ENCODE measurements around the gene KLHL25. TPM values are rescaled to one million over a fixed set of nuclear protein-coding genes. Genes with fewer than 3 reads are reported as not detected.
A peak's percentile ranks its signal among the peaks of the same experiment; 100 is the strongest.

The KLHL25 gene
- total RNA-seq, 1 donor from 2014 or later, result 16.4 TPM

DNA sequence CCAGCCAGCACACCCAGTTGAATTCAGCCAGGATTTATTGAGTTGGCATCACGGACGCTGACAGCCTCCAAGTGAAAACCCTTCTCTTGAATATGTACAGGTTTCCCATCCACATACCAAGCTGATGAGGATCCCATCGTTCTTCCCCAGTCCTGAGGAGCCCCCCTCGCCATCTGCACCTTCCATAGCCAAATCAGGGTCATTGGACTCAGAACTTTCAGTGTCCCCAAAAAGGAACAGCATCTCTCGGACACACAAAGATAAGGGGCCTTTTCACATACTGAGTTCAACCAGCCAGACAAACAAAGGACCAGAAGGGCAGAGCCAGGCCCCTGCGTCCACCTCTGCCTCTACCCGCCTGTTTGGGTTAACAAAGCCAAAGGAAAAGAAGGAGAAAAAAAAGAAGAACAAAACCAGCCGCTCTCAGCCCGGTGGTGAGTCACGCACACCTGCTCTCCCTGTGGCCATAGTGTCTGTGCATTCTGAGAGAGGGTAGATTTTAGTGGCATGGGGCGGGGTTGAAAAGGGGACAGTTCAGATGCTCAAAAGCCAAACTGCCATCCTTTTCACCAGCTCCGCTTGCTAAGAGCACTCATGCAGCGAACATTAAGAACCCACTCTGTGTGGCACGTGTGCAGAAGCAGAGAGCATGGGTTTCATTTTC lies 51.2 kb downstream of the KLHL25 start:
- Mint-ChIP-seq H3K9me3 (ENCODE audit: low read depth) (no peaks in the 10 kb centered on the region), H3K27me3 (no peaks in the 10 kb centered on the region), H3K4me1 (ENCODE audit: low read depth) (no peaks in the 10 kb centered on the region), H3K4me3 (ENCODE audit: low read depth) (no peak overlapping the region), H3K36me3 (ENCODE audit: insufficient read depth) (peaks cover 28% of the 10 kb centered on the region), H3K27ac (peak overlapping the region; percentile 45)
- TF ChIP-seq, protein P1, sequence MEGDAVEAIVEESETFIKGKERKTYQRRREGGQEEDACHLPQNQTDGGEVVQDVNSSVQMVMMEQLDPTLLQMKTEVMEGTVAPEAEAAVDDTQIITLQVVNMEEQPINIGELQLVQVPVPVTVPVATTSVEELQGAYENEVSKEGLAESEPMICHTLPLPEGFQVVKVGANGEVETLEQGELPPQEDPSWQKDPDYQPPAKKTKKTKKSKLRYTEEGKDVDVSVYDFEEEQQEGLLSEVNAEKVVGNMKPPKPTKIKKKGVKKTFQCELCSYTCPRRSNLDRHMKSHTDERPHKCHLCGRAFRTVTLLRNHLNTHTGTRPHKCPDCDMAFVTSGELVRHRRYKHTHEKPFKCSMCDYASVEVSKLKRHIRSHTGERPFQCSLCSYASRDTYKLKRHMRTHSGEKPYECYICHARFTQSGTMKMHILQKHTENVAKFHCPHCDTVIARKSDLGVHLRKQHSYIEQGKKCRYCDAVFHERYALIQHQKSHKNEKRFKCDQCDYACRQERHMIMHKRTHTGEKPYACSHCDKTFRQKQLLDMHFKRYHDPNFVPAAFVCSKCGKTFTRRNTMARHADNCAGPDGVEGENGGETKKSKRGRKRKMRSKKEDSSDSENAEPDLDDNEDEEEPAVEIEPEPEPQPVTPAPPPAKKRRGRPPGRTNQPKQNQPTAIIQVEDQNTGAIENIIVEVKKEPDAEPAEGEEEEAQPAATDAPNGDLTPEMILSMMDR (IDR thresholded peaks at IDR 0.05; ENCODE audit: unreplicated experiment), result no peak
- no peak for DNase-seq (ENCODE audit: low spot score, unreplicated experiment)

DNA sequence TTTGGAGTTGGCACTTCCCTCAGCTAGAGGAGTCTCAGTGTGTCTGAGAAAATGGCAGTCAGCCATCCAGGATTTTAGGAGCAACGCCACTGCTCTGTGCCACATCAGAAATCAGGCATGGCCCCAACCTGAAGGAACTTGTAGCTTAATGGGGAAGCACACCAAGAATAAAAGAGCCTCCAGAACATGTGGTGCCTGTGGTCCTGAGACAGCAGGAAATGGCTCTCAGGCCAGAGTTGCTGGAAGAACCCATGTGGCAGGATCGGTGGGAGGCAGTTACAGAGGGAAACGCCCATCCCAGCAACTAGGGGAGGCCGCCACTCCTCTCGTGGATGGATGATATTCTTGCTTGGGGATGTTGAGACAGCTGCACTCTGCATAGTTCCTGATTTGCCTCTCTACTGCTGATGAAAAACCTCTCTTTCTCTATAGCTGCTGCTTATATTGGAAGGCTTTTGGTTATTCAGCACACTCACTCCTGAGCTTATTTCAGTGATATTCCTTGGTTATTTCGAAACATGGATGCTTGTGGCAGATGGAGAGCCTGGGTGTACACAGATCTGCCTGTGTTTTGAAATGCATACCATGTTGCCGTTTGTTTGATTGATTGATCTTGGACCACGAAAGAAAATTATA lies 52.4 kb downstream of the KLHL25 start:
- Mint-ChIP-seq H3K27me3 (no peaks in the 10 kb centered on the region), H3K27ac (peak overlapping the region; percentile 18), H3K4me3 (ENCODE audit: low read depth) (no peak overlapping the region), H3K4me1 (ENCODE audit: low read depth) (no peaks in the 10 kb centered on the region), H3K9me3 (ENCODE audit: low read depth) (no peaks in the 10 kb centered on the region), H3K36me3 (ENCODE audit: insufficient read depth) (peaks cover 27% of the 10 kb centered on the region)
- no peak for DNase-seq (ENCODE audit: low spot score, unreplicated experiment)
- TF ChIP-seq, protein P1 (IDR thresholded peaks at IDR 0.05; ENCODE audit: unreplicated experiment), result no peak

DNA sequence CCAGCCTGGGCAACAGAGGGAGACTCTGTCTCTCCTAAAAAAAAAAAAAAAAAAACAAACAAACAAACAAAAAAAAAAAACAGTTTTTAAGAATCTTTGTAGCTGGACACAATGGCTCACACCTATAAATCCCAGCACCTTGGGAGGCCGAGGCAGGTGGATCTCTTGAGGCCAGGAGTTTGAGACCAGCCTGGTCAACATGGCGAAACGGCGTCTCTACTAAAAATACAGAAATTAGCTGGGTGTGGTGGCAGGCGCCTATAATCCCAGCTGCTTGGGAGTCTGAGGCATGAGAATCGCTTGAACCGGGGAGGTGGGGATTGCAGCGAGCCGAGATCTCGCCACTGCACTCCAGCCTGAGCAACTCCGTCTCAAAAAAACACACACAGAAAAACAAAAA lies 53.1 kb downstream of the KLHL25 start:
- Mint-ChIP-seq H3K4me1 (ENCODE audit: low read depth) (no peaks in the 10 kb centered on the region), H3K27me3 (no peaks in the 10 kb centered on the region), H3K27ac (no peak overlapping the region), H3K36me3 (ENCODE audit: insufficient read depth) (peaks cover 26% of the 10 kb centered on the region), H3K4me3 (ENCODE audit: low read depth) (no peak overlapping the region), H3K9me3 (ENCODE audit: low read depth) (no peaks in the 10 kb centered on the region)
- DNase-seq (ENCODE audit: low spot score, unreplicated experiment), result no peak
- TF ChIP-seq, protein P1 (IDR thresholded peaks at IDR 0.05; ENCODE audit: unreplicated experiment), result no peak

DNA sequence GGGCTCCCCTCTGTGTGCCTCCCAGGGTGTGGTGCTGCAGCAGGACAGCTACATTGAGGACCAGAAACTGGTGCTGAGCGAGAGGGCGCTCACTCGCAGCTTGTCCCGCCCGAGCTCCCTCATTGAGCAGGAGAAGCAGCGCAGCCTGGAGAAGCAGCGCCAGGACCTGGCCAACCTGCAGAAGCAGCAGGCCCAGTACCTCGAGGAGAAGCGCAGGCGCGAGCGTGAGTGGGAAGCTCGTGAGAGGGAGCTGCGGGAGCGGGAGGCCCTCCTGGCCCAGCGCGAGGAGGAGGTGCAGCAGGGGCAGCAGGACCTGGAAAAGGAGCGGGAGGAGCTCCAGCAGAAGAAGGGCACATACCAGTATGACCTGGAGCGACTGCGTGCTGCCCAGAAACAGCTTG lies 53.7 kb downstream of the KLHL25 start:
- H3K27me3 Mint-ChIP-seq, result no peaks in the 10 kb centered on the region
- TF ChIP-seq, protein P1 (IDR thresholded peaks at IDR 0.05; ENCODE audit: unreplicated experiment), result no peak
- no peak overlapping the region for H3K4me3 Mint-ChIP-seq (ENCODE audit: low read depth)
- H3K36me3 Mint-ChIP-seq (ENCODE audit: insufficient read depth), result peaks cover 24% of the 10 kb centered on the region
- no peaks in the 10 kb centered on the region for H3K9me3 Mint-ChIP-seq (ENCODE audit: low read depth)
- no peak overlapping the region for H3K27ac Mint-ChIP-seq
- no peaks in the 10 kb centered on the region for H3K4me1 Mint-ChIP-seq (ENCODE audit: low read depth)
- no peak for DNase-seq (ENCODE audit: low spot score, unreplicated experiment)

DNA sequence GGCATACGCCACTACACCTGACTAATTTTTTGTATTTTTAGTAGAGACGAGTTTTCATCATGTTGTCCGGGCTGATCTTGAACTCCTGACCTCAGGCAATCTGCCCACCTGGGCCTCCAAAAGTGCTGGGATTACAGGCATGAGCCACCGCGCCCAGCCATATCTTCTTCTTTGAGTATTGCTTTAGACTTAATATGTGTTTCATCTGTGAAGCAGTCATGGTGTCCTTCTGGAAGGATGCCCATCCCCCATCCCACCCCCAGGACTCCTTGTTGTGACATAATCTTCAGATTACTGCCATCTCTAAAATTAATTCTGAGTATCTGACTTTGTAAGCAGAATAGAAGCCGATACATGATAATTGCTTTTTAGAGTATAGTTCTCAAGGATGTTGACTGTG lies 57.7 kb downstream of the KLHL25 start:
- Mint-ChIP-seq H3K27ac (no peak overlapping the region), H3K9me3 (ENCODE audit: low read depth) (peaks cover 17% of the 10 kb centered on the region), H3K4me3 (ENCODE audit: low read depth) (no peak overlapping the region), H3K27me3 (no peaks in the 10 kb centered on the region), H3K36me3 (ENCODE audit: insufficient read depth) (peaks cover 44% of the 10 kb centered on the region), H3K4me1 (ENCODE audit: low read depth) (no peaks in the 10 kb centered on the region)
- TF ChIP-seq, protein P1 (IDR thresholded peaks at IDR 0.05; ENCODE audit: unreplicated experiment), result no peak
- DNase-seq (ENCODE audit: low spot score, unreplicated experiment), result no peak
